Measurements from ENCODE around the gene GIT1. TPM values are rescaled to one million over a fixed set of nuclear protein-coding genes. Genes with fewer than 3 reads are reported as not detected.

GIT1 gene
- total and polyA plus RNA-seq, 7 donors, result 13.6 to 31.3 (median 17.4) TPM

- 90 to 92% methylated on average over 6 of the region's 6 CpGs for WGBS, 2 donors
- H3K27me3 ChIP-seq, result no peaks in the 10 kb centered on the region
- H3K4me3 ChIP-seq, result peak overlapping the region in 3 of 4 donors; percentile 77 to 90 (median 89)
- DNase-seq, result no peak
- TF ChIP-seq EP300 (IDR thresholded peaks at IDR 0.05) (no peak), CTCF (IDR thresholded peaks at IDR 0.05) (no peak), POLR2AphosphoS5 (IDR thresholded peaks at IDR 0.05) (no peak)
- H3K4me1 ChIP-seq, result peaks cover 0 to 81% (median 73%) of the 10 kb centered on the region in 4 donors
- H3K9me3 ChIP-seq, result no peaks in the 10 kb centered on the region
- H3K36me3 ChIP-seq, result peaks cover 0 to 8% (median 0%) of the 10 kb centered on the region in 4 donors
- peak overlapping the region; percentile 82 to 92 (median 88) for H3K27ac ChIP-seq
- intact Hi-C loops (cut with DNase I), result no loop called here
Measured at GRCh38 chr17:29587591-29587990, 1.9 kb downstream of the GIT1 start.

- intact Hi-C loops (cut with DNase I), result no loop called here
- TF ChIP-seq POLR2AphosphoS5 (IDR thresholded peaks at IDR 0.05) (no peak), CTCF (IDR thresholded peaks at IDR 0.05) (no peak), EP300 (IDR thresholded peaks at IDR 0.05) (no peak), POLR2A (IDR thresholded peaks at IDR 0.05) (no peak)
- no peak for DNase-seq
- Histone ChIP-seq H3K4me3 (no peak overlapping the region), H3K36me3 (peaks cover 1 to 15% (median 5%) of the 10 kb centered on the region in 4 donors), H3K9me3 (no peaks in the 10 kb centered on the region), H3K4me1 (peaks cover 0 to 74% (median 65%) of the 10 kb centered on the region in 4 donors), H3K27ac (peak overlapping the region; percentile 82 to 92 (median 88)), H3K27me3 (no peaks in the 10 kb centered on the region)
- WGBS, 2 donors, result 83 to 87% methylated on average over 9 of the region's 9 CpGs
Measured at GRCh38 chr17:29586676-29587469, 2.6 kb downstream of the GIT1 start.

- Histone ChIP-seq H3K4me1 (peaks cover 0 to 57% (median 50%) of the 10 kb centered on the region in 4 donors), H3K9me3 (no peaks in the 10 kb centered on the region), H3K27me3 (no peaks in the 10 kb centered on the region), H3K27ac (peak overlapping the region; percentile 59 to 82 (median 64)), H3K36me3 (peaks cover 9 to 25% (median 17%) of the 10 kb centered on the region in 4 donors), H3K4me3 (peak overlapping the region in 3 of 4 donors; percentile 5 to 14 (median 6))
- intact Hi-C loops (cut with DNase I), result no loop called here
- no peak for DNase-seq
- 68 to 87% methylated on average over 8 of the region's 8 CpGs for WGBS, 2 donors
- TF ChIP-seq CTCF (IDR thresholded peaks at IDR 0.05) (no peak), POLR2A (IDR thresholded peaks at IDR 0.05) (no peak), POLR2AphosphoS5 (IDR thresholded peaks at IDR 0.05) (peak in 2 of 4 donors; percentile 23 to 50)
Measured at GRCh38 chr17:29585080-29585751, 4.2 kb downstream of the GIT1 start.

GRCh38 chr17:29584452-29585079 lies 4.9 kb downstream of the GIT1 start:
- TF ChIP-seq POLR2AphosphoS5 (IDR thresholded peaks at IDR 0.05), result peak in 1 of 4 donors; percentile 38
- no peak for TF ChIP-seq EP300 (IDR thresholded peaks at IDR 0.05)
- no peak for DNase-seq
- H3K27me3 ChIP-seq, result no peaks in the 10 kb centered on the region
- 66 to 89% methylated on average over 12 of the region's 12 CpGs for WGBS, 2 donors
- peaks cover 0 to 51% (median 43%) of the 10 kb centered on the region in 4 donors for H3K4me1 ChIP-seq
- intact Hi-C loops (cut with DNase I), result loop anchor here (5.0 kb wide), 2 partner anchors 33 to 343 kb away; no protein-coding TSS in a partner anchor
- peak overlapping the region; percentile 59 to 82 (median 64) for H3K27ac ChIP-seq
- H3K4me3 ChIP-seq, result no peak overlapping the region
- H3K9me3 ChIP-seq, result no peaks in the 10 kb centered on the region
- peaks cover 9 to 25% (median 17%) of the 10 kb centered on the region in 4 donors for H3K36me3 ChIP-seq
